Thymus (tissue), 11 donors: ENCODE results near the gene CNTF. TPM values are rescaled to one million over a fixed set of nuclear protein-coding genes. Genes with fewer than 3 reads are reported as not detected.

Source experiments
- DNase-seq, 9 donors: peaks; one replicate each; pipeline ENCODE4 v3.0.0-alpha.2; 2013; ENCODE audit warnings: low spot score in 9 of 9, low read depth in 6 of 9, missing footprints in 1 of 9
- H3K27ac ChIP-seq, 2 donors: one replicate each; pipeline ENCODE4 v1.5.1; 2013; ENCODE audit warnings: control low read depth in 1 of 2, low read depth in 1 of 2, low read length in 1 of 2, mild to moderate bottlenecking in 1 of 2, moderate library complexity in 1 of 2
- H3K27me3 ChIP-seq, 2 donors: one replicate each; pipeline ENCODE4 v1.5.1; 2013; ENCODE audit warnings: low read length in 1 of 2; ENCODE audit not compliant: control insufficient read depth in 2 of 2, insufficient read depth in 1 of 2
- H3K36me3 ChIP-seq, 2 donors: one replicate each; pipeline ENCODE4 v1.5.1; 2013; ENCODE audit warnings: low read length in 1 of 2, mild to moderate bottlenecking in 1 of 2, moderate library complexity in 1 of 2; ENCODE audit not compliant: control insufficient read depth in 2 of 2, insufficient read depth in 2 of 2
- H3K4me1 ChIP-seq, 2 donors: one replicate each; pipeline ENCODE4 v1.5.1; 2013; ENCODE audit warnings: low read length in 2 of 2; ENCODE audit not compliant: control insufficient read depth in 2 of 2, insufficient read depth in 2 of 2
- H3K4me3 ChIP-seq, 2 donors: one replicate each; pipeline ENCODE4 v1.5.1; 2013; ENCODE audit warnings: low read length in 2 of 2, control low read depth in 1 of 2, mild to moderate bottlenecking in 1 of 2
- H3K9me3 ChIP-seq, 2 donors: one replicate each; pipeline ENCODE4 v1.5.1; 2013; ENCODE audit warnings: low read length in 1 of 2, mild to moderate bottlenecking in 1 of 2; ENCODE audit not compliant: control insufficient read depth in 2 of 2, insufficient read depth in 1 of 2
- WGBS: extraction: QIAGEN DNeasy Blood & Tissue Kit; methylation state at CpG from one replicate; pipeline ENCODE4 v1.1.7; 2013; 5-methylcytosine and 5-hydroxymethylcytosine counted together
- polyA plus RNA-seq: library from polyadenylated mRNA; stranded (reverse); fragments of 200-250 nt; gene quantifications from one replicate; pipeline ENCODE4 v1.2.3, GENCODE V29; 2013
- total RNA-seq: library from RNA; stranded (reverse); fragments of 120-200 nt; gene quantifications from one replicate; pipeline ENCODE4 v1.2.4, GENCODE V29; 2013
- donor health status: healthy.

CNTF gene
- total and polyA plus RNA-seq, 2 donors = 0.16 to 0.66 TPM

- H3K9me3 ChIP-seq = no peaks in the 10 kb centered on the region
Measured at GRCh38 chr11:58659910-58660570, 37.6 kb downstream of the CNTF start.

GRCh38 chr11:58671983-58672633 is 49.6 kb downstream of the CNTF start:
- Histone ChIP-seq H3K27ac (no peak overlapping the region), H3K27me3 (peaks cover 0 to 2% of the 10 kb centered on the region in 2 donors), H3K4me3 (no peak overlapping the region), H3K36me3 (no peaks in the 10 kb centered on the region), H3K9me3 (no peaks in the 10 kb centered on the region), H3K4me1 (no peaks in the 10 kb centered on the region)
- 96% methylated on average over 6 of the region's 6 CpGs for WGBS
- DNase-seq = no peak

More at GRCh38 chr11:58659910-58660570, 37.6 kb downstream of the CNTF start:
- no peaks in the 10 kb centered on the region for H3K4me1 ChIP-seq
- H3K27ac ChIP-seq = no peak overlapping the region
- DNase-seq = no peak
- no peaks in the 10 kb centered on the region for H3K27me3 ChIP-seq
- H3K4me3 ChIP-seq = no peak overlapping the region
- no peaks in the 10 kb centered on the region for H3K36me3 ChIP-seq
- WGBS = 94% methylated on average over 5 of the region's 5 CpGs

GRCh38 chr11:58674609-58675008 is 52.1 kb downstream of the CNTF start:
- no peak overlapping the region for H3K4me3 ChIP-seq
- no peaks in the 10 kb centered on the region for H3K4me1 ChIP-seq
- H3K27me3 ChIP-seq = peaks cover 0 to 2% of the 10 kb centered on the region in 2 donors
- no peaks in the 10 kb centered on the region for H3K9me3 ChIP-seq
- no peak overlapping the region for H3K27ac ChIP-seq
- DNase-seq = no peak
- 96% methylated on average over 12 of the region's 12 CpGs for WGBS
- H3K36me3 ChIP-seq = no peaks in the 10 kb centered on the region

Other genes starting within 250 kb of the CNTF start
- not detected for gene OR5B3, start 215.8 kb upstream of the CNTF start, total RNA-seq
- gene OR5B3, start 215.8 kb upstream of the CNTF start, polyA plus RNA-seq = not detected
- gene OR5B2, start 194.5 kb upstream of the CNTF start, total RNA-seq = 0.09 TPM
- gene OR5B2, start 194.5 kb upstream of the CNTF start, polyA plus RNA-seq = 0.02 TPM
- gene OR5B12, start 180.4 kb upstream of the CNTF start, total RNA-seq = not detected
- 0.07 TPM for gene OR5B12, start 180.4 kb upstream of the CNTF start, polyA plus RNA-seq
- gene OR5B21, start 114.6 kb upstream of the CNTF start, total RNA-seq = not detected
- gene OR5B21, start 114.6 kb upstream of the CNTF start, polyA plus RNA-seq = not detected
- 67.5 TPM for gene LPXN, start 46.8 kb upstream of the CNTF start, total RNA-seq
- 58.8 TPM for gene LPXN, start 46.8 kb upstream of the CNTF start, polyA plus RNA-seq
- 35.8 TPM for gene ZFP91, start 43.6 kb upstream of the CNTF start, total RNA-seq
- gene ZFP91, start 43.6 kb upstream of the CNTF start, polyA plus RNA-seq = 20.2 TPM
- not detected for gene GLYAT, start 109.3 kb downstream of the CNTF start, total RNA-seq
- 0.18 TPM for gene GLYAT, start 109.3 kb downstream of the CNTF start, polyA plus RNA-seq
- gene GLYATL2, start 222.0 kb downstream of the CNTF start, total RNA-seq = 0.19 TPM
- gene GLYATL2, start 222.0 kb downstream of the CNTF start, polyA plus RNA-seq = 0.09 TPM